Limb (tissue), 2 donors: ENCODE measurements around the gene PKD2L1.
"Not testable (repeated sequence)": the region's sequence is repeated elsewhere in the genome, so short reads cannot be mapped to it uniquely, and the experiment has no call there.

Experiments used
- DNase-seq, 2 donors: peaks; one replicate each; pipeline ENCODE4 v3.0.0-alpha.2; 2016; ENCODE audit errors: extremely low spot score in 2 of 2

PKD2L1 gene

GRCh38 chr10:100286051-100287033 is 43.7 kb downstream of the PKD2L1 start, which contains the start of gene BLOC1S2:
TSS of gene BLOC1S2 (minus strand) at chr10:100286680. CDS start at chr10:100286659, 21 bp downstream.
- peak; percentile 84 to 93 for DNase-seq

DNA sequence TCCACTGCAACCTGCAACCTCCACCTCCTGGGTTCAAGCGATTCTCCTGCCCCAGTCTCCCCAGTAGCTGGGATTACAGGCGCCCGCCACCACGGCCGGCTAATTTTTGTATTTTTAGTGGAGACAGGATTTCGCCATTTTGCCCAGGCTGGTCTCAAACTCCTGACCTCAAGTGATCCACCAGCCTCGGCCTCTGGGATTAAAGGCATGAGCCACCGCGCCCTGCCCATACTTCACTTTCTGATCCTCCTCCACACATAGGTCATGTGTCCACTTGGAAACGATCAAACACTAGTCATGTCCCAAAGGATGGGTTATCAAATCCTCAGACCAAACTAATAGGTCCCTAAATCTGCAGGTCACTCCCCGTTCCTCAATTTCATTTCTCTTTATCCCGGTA is 44.7 kb downstream of the PKD2L1 start:
- DNase-seq = not testable (repeated sequence)

GRCh38 chr10:100282907-100283306 is 47.1 kb downstream of the PKD2L1 start:
- DNase-seq = no peak

DNA sequence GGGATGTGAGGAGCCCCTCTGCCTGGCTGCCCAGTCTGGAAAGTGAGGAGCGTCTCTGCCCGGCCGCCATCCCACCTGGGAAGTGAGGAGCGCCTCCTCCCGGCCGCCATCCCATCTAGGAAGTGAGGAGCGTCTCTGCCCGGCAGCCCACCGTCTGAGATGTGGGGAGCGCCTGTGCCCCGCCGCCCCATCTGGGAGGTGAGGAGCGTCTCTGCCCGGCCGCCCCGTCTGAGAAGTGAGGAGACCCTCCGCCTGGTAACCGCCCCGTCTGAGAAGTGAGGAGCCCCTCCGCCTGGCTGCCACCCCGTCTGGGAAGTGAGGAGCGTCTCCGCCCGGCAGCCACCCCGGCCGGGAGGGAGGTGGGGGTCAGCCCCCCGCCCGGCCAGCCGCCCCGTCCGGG is 53.1 kb downstream of the PKD2L1 start:
- not testable (repeated sequence) for DNase-seq

GRCh38 chr10:100267239-100268104 is 62.6 kb downstream of the PKD2L1 start, which contains the start of gene CWF19L1:
TSS of gene CWF19L1 (minus strand) at chr10:100267638. CDS start at chr10:100267593, 45 bp downstream.
- DNase-seq = peak; percentile 92 to 94

DNA sequence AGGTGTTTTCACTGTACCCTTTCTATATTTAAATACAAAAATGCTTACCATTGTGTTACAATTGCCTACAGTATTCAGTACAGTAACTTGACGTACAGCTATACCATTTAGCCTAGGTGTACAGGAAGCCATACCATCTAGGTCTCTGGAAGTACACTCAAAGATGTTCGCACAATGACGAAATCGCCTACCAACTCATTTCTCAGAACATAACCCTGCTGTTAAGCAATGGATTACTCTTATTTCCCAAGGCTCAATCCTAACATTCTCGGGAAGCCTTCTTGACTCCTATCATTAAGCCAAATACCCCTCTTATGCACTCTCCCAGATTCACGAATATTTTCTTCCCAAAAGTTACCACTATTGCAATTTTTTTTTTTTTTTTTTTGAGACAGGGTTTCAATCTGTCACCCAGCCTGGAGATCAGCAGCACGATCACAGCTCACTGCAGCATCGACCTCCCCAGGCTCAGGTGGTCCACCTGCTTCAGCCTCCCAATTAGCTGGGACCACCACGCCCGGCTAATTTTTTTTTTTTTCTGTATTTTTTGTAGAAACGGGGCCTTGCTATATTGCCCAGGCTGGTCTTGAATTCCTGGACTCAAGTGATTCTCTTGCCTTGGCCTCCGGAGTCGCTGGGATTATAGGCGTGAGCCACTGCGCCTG is 64.1 kb downstream of the PKD2L1 start:
- DNase-seq = no peak

DNA sequence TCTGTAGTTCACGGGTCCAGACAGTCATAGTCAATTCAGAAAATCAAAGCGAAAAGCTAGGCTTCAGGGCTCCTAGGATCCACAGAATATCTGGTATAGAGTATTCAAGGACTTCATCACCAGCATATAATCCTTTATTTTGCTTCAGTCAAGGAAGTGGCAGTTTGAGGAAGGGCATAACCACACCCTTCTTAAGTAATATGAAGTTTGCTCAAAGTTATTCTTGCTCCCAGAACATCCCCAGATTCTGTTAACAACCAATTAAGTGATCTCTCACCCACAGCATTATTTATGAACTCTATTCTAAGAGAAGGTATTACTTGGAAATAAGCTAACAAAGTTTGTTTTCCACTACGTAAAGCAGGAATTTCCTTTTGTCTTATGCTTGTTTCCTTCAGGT is 75.8 kb downstream of the PKD2L1 start:
- DNase-seq = no peak

DNA sequence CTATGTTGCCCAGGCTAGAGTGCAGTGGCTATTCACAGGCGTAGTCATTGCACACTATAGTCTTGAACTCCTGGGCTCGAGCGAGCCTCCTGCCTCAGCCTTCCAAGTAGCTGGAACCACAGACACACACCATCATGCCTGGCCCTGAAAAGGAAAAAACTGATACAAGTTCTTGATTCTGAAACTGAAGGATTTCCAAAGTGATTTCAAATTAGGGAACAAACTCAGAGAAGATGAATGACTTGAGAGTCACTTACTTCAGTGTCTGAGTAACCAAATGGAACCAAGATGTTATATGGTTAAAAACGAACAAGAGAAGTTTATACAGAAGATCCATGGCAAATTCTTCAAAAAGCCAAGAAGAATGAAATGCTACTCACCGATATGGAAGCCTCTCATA is 77.0 kb downstream of the PKD2L1 start:
- DNase-seq = no peak

DNA sequence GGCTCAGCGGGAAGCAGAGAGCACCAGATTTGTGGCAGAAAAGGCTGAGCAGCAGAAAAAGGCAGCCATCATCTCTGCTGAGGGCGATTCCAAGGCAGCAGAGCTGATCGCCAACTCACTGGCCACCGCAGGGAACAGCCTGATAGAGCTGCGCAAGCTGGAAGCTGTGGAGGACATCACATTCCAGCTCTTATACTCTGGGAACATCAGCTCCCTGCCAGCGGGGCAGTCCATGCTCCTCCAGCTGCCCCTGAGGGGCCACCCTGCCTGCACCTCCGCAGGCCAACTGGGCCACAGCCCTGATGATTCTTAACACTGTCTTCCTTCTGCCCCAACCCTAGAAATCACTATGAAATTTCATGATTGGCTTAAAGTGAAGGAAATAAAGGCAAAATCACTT is 81.2 kb downstream of the PKD2L1 start:
- no peak for DNase-seq

GRCh38 chr10:100245484-100246220 is 84.4 kb downstream of the PKD2L1 start:
- DNase-seq = no peak

- no peak for DNase-seq
These were observed 90.2 kb downstream of the PKD2L1 start for GRCh38 chr10:100239851-100240250.

DNA sequence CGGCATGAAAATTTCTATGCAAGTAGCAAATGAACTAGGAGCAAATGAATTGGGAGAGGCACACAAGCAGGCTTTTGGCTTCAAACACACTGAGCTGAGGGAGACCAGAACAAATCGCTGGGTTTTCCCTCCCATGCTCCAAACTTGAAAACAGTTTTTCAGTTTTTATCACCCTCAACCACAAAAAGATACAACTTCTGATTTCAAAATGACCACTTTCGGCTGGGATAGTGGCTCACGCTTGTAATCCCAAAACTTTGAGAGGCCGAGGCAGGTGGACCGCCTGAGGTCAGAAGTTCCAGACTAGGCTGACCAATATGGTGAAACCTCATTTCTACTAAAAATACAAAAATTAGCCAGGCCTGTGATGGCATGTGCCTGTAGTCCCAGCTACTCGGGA is 91.6 kb downstream of the PKD2L1 start:
- DNase-seq = no peak
